GM21825 (cell line): ENCODE measurements around the gene LTK.
"Not testable (repeated sequence)": the region's sequence is repeated elsewhere in the genome, so short reads cannot be mapped to it uniquely, and the experiment has no call there.

Experiments used
- ATAC-seq: cut with Tn5 transposase; IDR thresholded peaks from one replicate; pipeline ENCODE4 v1.9.1; 2021; ENCODE audit warnings: mild to moderate bottlenecking, moderate library complexity; ENCODE audit not compliant: unreplicated experiment

The LTK gene

DNA sequence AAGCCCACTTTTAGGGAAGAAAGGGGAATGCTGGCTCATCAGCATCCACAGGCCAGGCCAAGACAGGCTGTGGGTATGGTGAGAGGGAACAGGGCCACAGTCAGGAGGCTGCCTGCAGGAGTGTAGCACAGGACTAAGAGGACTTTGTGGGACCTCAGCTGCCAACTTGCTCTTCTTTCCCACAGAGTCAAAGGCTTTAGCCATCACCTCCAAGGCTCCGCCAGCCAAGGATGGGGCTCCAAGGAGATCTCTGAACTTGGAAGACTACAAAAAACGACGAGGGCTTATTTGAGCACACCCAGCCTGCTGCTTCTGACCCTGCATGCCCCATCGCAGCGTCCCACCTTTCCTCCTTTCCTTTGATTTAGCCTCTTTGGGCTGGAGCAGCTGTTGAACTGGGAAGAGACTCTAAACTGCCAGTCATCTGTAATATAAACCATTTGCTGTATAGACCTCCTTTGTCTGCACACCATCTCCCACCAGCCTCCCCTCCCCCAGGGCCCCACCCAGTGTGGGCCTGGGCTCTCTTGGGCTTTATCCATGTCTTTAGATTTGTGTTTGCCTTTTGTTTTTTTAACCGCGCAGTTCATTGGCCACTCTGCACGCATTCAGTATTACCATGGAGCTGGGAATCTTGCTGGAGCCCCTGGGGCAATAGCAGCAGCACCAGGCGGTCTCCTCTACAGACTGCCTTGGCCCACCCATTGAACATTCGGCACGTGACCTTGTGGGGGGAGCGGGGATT lies 33.1 kb downstream of the LTK start:
- ATAC-seq: no peak

DNA sequence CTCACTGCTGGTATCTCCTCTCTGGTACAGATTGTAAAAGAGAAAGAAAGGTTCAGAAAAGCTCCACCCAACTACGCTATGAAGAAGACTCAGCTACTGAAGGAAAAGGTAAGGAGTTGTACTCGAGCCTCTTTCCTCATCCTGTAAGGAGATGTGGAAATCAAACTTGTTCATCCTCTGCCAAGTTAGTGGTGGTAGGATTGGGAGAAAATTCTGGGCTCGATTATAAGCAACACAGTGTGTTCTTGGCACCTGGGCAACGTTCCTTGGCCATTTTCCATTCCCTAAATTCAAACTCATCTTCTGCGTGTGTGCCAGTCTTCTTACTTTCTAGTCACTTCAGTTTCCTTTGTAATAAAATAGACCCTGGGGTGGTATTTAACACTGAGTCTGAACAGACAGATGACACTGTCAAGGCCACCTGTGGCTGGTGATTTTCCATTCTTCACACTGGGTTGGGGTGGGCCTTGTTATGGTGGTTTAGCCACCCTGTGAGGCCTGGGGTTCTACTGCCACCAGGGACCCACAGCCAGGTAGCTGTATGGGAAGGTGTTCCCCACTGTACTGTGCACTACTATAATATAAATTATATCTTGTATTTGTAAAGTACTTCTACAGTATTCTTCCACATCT lies 37.1 kb downstream of the LTK start:
- no peak for ATAC-seq

DNA sequence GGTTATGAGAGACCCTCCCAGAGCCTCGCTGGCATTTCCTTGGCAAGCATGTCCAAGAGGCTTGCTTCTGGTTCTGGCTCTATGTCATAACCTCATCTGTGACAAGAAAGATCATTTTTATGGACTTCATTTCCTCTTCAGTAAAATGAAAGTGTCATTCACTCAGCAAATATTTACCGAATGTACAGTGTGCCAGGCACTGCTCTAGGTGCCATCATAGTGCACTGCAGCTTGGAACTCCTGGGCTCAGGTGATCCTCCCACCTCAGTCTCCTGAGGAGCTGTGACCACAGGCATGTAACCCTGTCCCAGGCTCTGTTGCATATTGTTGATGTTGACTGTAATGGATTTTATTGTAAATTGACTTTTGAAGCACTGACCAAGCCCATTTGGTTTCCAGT lies 38.7 kb downstream of the LTK start:
- ATAC-seq: no peak

DNA sequence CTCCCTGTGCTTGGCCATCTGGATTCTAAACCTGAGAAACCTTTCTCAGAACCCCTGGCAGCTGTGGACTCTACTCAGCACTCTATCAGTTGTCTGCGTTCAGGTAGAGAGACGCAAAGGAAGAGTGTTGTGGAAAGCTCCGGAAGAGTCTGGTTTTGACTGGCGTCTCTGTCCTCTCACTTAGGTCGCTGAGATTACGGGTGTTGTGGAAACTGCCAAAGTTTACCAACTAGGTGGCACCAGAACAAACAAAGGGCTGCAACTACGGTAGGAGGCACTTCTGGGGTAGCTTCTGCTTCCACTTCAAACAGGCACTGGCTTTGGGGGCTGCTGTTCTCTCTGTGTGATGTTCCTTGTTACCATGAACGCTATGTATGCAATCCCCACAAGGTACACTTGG lies 39.2 kb downstream of the LTK start:
- no peak for ATAC-seq

DNA sequence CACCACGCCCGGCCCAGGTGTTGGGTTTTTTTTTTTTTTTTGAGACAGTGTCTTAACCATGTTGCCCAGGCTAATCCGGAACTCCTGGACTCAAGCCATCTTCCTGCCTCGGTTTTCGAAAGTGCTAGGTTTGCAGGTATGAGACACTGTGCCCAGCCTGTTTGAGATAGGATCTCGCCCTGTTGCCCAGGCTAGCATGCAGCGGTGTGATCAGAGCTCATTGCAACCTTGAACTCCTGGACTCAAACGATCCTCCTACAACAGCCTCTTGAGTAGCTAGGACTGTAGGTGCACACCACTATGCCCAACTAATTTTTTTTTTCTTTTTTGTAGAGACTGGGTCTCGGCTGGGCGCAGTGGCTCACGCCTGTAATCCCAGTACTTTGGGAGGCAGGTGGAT lies 40.2 kb downstream of the LTK start:
- no peak for ATAC-seq

DNA sequence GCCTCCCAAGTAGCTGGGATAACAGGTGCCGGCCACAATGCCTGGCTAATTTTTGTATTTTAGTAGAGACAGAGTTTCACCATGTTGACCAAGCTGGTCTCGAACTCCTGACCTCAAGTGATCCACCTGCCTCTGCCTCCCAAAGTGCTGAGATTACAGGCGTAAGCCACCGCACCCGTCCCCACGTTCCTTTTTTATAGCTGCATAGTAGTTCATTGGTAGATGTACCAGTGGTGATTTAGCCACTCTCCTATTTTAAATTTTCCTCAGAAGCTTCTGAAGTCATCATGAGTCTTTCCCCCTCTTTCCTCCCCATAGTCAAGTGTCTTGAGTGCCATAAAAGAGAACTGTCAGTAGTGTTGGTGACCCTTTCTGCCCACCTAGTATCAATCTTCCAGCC lies 44.0 kb downstream of the LTK start:
- not testable (repeated sequence) for ATAC-seq

DNA sequence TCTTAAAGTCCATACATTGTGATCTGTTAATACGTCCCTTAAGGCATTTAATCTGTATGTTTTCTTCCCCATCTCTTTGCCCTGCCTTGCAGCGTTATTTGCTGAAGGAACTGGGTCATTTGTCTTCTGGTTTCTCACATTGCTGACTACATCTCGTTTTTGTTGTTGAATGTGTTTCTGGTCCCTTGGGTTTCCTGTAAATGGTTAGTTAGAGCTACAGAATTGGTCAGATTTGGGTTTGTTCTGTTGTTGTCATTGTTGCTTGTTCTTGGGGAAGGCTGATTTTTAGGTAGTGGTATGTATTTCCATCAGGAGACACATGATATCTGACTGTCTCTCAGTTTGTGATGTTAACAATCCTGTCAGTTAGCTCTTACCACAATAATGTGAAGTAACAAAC lies 46.9 kb downstream of the LTK start:
- no peak for ATAC-seq

DNA sequence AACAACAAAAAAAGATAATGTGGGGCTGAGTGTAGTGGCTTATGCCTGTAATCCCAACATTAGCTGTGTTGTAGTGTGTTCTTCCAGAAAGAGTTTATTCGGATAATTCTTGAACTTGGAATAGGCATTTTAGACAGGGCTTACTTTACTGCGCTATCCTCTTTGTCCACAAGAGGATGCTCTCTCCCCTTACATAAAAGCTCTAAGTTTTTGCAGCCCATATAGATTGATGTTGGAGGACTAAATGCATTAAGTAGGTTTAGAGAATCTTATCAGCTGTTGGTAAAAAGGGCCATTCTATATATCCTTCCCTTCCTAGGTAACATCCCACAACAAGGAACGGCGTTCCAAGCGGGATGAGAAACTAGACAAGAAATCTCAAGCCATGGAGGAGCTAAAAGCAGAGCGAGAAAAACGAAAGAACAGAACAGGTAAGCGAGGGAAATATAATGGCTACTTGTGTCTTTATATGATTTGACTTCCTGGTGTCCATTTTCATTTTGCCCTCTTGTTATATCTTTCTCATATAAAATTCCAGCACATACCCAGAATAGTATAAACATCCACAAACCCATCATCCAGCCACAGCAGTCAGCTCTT lies 47.7 kb downstream of the LTK start:
- no peak for ATAC-seq

DNA sequence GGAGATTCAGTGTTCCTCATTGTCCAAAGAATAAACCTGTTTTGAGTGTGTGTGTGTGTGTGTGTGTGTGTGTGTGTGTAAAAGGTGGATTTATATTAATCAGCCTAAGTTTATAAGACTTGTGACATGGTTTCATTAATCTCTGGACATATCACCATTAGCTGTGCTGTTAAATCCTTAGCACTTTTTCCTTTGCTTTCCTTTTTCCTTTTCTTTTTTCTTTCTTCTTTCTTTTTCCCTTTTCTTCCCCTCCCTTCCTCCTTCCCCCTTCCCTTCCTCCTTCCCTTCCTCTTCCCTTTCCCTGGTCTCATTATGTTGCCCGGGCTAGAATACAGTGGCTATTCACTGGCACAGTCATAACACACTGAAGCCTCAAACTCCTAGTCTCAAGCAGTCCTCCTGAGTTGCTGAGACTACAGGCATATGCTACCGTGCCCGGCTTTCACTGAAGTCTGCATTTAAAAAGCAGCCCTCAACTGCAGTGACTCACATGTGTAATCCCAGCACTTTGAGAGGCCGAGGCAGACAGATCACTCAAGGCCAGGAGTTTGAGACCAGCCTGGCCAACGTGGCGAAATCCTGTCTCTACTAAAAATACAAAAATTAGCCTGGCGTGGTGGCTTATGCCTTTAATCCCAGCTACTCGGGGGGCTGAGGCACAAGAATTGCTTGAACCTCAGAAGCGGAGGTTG lies 48.6 kb downstream of the LTK start:
- no peak for ATAC-seq

DNA sequence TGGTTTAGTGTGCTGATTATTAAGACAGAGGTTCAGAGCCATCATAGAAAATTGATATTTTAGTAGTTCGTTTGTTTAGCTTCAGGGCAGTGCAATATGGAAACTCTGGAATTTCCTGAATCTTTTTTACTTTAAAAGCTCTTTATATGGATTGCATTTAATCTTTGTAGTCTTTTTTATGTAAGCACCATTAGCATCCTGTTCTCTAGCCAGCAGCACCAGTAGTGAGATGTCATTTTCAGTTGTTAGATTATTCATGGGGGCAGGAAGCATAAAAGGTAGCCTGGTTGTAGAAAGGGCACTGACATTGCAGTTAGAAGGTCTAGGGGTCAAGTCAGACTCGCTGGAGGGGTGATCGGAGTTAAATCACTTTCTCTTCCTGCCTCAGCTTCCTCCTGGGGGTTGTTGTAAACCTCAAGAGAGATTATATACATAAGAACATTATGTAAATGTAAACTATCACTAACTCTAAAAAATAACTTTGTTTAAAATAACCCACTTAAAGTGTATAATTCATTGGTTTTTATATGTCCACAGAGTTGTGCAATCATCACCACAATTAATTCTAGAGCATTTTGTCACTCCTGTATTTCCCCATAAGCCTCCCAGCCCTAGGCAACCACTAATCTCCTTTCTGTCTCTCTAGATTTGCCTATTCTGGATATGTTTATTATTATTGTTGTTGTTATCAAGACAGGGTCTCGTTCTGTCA lies 51.4 kb downstream of the LTK start:
- no peak for ATAC-seq
